Chondrocyte (in vitro differentiated cells): Measurements from ENCODE around the gene OR51V1. TPM values are rescaled to one million over a fixed set of nuclear protein-coding genes. Genes with fewer than 3 reads are reported as not detected.

Experiments used
- DNase-seq: peaks from one replicate; pipeline ENCODE4 v3.0.0; 2021; ENCODE audit warnings: mixed read lengths, low spot score
- H3K27ac Mint-ChIP-seq: one replicate; pipeline ENCODE4 v1.8.0; 2021; ENCODE audit warnings: mild to moderate bottlenecking, moderate library complexity, mixed read lengths; ENCODE audit not compliant: unreplicated experiment
- H3K27me3 Mint-ChIP-seq: 2 replicates; pipeline ENCODE4 v1.8.0; 2021; ENCODE audit warnings: low read depth, mixed read lengths
- H3K36me3 Mint-ChIP-seq: 2 replicates; pipeline ENCODE4 v1.8.0; 2021; ENCODE audit warnings: low read depth, mixed read lengths
- H3K4me1 Mint-ChIP-seq: 2 replicates; pipeline ENCODE4 v1.8.0; 2021; ENCODE audit warnings: low read depth, mild to moderate bottlenecking, mixed read lengths
- H3K4me3 Mint-ChIP-seq: one replicate; pipeline ENCODE4 v1.8.0; 2021; ENCODE audit warnings: mild to moderate bottlenecking, moderate library complexity, mixed read lengths; ENCODE audit not compliant: unreplicated experiment
- H3K9me3 Mint-ChIP-seq: 2 replicates; pipeline ENCODE4 v1.8.0; 2021; ENCODE audit warnings: low read depth, mixed read lengths
- CTCF ChIP-seq: fragments of 200-600 bp; sonication (generic); IDR thresholded peaks from 2 replicates; pipeline ENCODE4 v1.5.0; 2021; ENCODE audit warnings: antibody characterized with exemption, mild to moderate bottlenecking, moderate library complexity
- total RNA-seq: library from RNA; stranded (reverse); gene quantifications from 3 replicates; pipeline ENCODE4 v1.2.1, GENCODE V29; 2021

The OR51V1 gene
- total RNA-seq, 1 donor from 2014 or later, result not detected

GRCh38 chr11:5231111-5231510, 30.6 kb upstream of the OR51V1 start:
- Mint-ChIP-seq H3K4me3 (no peak overlapping the region), H3K27me3 (peaks cover 23% of the 10 kb centered on the region), H3K9me3 (no peaks in the 10 kb centered on the region), H3K27ac (no peak overlapping the region), H3K4me1 (no peaks in the 10 kb centered on the region), H3K36me3 (no peaks in the 10 kb centered on the region)
- no peak for TF ChIP-seq CTCF
- DNase-seq, result no peak

- Mint-ChIP-seq H3K27ac (no peak overlapping the region), H3K9me3 (no peaks in the 10 kb centered on the region), H3K27me3 (peaks cover 15% of the 10 kb centered on the region), H3K4me3 (no peak overlapping the region), H3K36me3 (no peaks in the 10 kb centered on the region), H3K4me1 (no peaks in the 10 kb centered on the region)
- TF ChIP-seq CTCF, result no peak
- no peak for DNase-seq
These were observed 29.8 kb upstream of the OR51V1 start for GRCh38 chr11:5230266-5230665.

- Mint-ChIP-seq H3K4me1 (no peaks in the 10 kb centered on the region), H3K9me3 (no peaks in the 10 kb centered on the region), H3K27ac (no peak overlapping the region), H3K36me3 (no peaks in the 10 kb centered on the region), H3K27me3 (peaks cover 13% of the 10 kb centered on the region), H3K4me3 (no peak overlapping the region)
- no peak for TF ChIP-seq CTCF
- DNase-seq, result no peak
These were observed 29.3 kb upstream of the OR51V1 start for GRCh38 chr11:5229796-5230195.

GRCh38 chr11:5229356-5229755, 28.9 kb upstream of the OR51V1 start:
- DNase-seq, result no peak
- TF ChIP-seq CTCF, result no peak
- Mint-ChIP-seq H3K27ac (no peak overlapping the region), H3K36me3 (no peaks in the 10 kb centered on the region), H3K9me3 (no peaks in the 10 kb centered on the region), H3K4me3 (no peak overlapping the region), H3K4me1 (no peaks in the 10 kb centered on the region), H3K27me3 (peaks cover 12% of the 10 kb centered on the region)

- no peaks in the 10 kb centered on the region for H3K4me1 Mint-ChIP-seq
- peaks cover 10% of the 10 kb centered on the region for H3K27me3 Mint-ChIP-seq
- no peak overlapping the region for H3K27ac Mint-ChIP-seq
- H3K4me3 Mint-ChIP-seq, result no peak overlapping the region
- no peak for TF ChIP-seq CTCF
- H3K9me3 Mint-ChIP-seq, result no peaks in the 10 kb centered on the region
- H3K36me3 Mint-ChIP-seq, result no peaks in the 10 kb centered on the region
- DNase-seq, result no peak
These were observed 27.6 kb upstream of the OR51V1 start for GRCh38 chr11:5228124-5228523.
